Pulmonary artery endothelial cell (primary cell): ENCODE measurements around the gene PTPRD. TPM values are rescaled to one million over a fixed set of nuclear protein-coding genes. Genes with fewer than 3 reads are reported as not detected.

ENCODE experiments used
- DNase-seq: peaks from one replicate; pipeline ENCODE4 v3.0.0-alpha.2; 2011; ENCODE audit warnings: low read depth, low spot score
- total RNA-seq: library from RNA; depleted of rRNA; stranded (reverse); fragments of >200 nt; gene quantifications from 2 replicates; pipeline ENCODE4 v1.2.3, GENCODE V29; 2014

PTPRD gene
- total RNA-seq, 1 donor from 2014 or later = 1.5 TPM

DNA sequence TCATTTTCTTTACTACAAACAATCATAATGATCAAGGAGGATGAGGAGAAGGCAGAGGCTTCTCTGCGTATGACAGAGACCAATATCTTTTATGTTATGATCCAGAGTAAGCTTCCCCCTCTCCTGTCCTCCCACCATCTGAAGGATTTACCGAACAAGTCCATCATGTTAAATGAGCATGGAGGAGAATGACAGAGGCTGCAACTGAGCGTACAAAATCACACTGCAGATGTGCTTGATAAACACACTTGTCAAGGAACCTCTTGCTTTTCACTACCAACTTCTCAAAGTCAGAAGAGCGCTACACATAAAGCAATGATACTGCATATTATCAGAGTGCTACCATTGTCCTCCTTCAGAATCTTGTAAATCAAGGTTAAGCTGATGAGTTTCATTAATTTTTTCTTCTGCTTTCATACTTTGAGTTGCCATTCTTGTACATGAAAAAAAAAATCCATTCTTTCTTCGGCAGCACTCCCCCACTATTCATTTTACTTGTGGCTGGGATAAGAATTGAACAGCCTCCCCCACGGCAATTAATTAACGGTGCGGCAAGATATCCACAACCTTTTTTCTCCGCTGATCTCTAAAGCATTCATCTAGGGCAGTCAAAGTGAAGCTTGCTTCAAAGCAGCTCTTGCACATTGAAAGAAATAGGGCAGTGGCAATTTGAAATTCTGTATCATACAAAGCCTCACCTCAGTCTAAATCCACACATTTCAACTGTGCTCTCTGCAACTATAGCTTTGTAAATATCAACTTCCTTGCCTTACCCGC lies 2139.4 kb downstream of the PTPRD start:
- no peak for DNase-seq

DNA sequence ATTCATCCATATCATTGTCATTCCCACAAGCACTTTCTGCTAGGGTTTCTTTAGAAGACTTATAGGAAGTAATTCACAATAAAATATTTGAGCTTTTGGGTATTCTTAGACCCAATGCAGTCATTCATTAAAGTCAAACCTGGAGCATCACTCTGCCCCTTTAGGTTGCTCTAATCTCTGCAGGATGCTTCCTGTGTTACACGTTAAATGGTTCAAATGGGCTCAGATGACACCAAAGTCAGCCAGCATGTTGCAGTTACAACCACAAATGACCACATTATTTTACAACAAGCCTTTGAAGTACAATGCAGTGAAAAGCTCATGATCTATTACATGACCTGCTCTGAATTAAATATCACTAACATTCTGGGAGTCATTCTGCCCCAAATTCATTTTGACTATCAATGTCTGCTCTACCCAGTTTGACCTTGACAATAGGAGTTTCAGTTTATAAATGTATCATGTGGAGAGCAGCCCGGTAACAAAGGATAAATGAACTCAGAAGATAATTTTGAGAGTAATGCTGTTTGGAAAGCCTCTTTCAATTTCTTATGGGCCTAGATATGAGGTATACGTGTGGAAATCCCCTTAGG lies 2144.7 kb downstream of the PTPRD start:
- no peak for DNase-seq

GRCh38 chr9:8457816-8458215 lies 2155.0 kb downstream of the PTPRD start:
- DNase-seq = no peak

GRCh38 chr9:8457055-8457454 lies 2155.7 kb downstream of the PTPRD start:
- DNase-seq = no peak

- DNase-seq = no peak
Observed at GRCh38 chr9:8456344-8456743, 2156.5 kb downstream of the PTPRD start.

GRCh38 chr9:8450810-8451545 lies 2161.8 kb downstream of the PTPRD start:
- no peak for DNase-seq

DNA sequence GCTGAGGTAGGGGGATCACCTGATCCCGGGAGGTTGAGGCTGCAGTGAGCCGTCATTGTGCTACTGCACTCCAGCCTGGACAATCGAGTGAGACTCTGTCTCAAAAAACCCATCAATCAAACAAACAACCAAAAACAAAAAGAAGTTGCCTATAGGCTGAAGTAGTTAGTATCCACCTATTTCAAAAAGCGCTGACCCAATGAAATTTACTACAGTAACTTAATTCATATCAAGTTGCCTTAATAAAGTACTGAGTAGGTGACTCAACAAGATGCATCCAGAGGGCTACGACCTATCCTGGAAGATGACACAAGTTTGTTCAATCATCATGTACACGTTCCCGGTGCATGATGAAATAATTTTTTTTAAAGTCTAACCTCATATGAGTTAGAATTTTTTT lies 2164.6 kb downstream of the PTPRD start:
- DNase-seq = no peak

- DNase-seq = no peak
Observed at GRCh38 chr9:8447601-8448000, 2165.2 kb downstream of the PTPRD start.

DNA sequence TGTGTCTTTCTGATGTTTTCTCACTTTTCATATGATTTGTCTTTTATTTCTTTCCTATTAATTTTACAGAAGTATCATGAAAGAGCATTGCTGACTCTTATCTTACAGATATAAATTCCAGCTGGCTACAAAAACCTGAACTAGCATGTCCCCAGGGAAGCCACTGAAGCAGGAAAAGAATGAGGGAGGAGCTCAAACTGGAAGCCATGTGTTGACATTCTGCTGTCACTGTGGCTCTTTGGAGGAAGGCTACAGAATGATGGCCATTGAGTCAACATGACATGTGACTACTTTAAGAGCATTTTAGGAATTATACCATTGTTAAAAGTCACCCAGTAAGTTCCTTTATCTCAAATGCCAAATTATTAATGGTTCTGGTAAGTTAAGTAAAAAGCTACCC lies 2174.9 kb downstream of the PTPRD start:
- no peak for DNase-seq

DNA sequence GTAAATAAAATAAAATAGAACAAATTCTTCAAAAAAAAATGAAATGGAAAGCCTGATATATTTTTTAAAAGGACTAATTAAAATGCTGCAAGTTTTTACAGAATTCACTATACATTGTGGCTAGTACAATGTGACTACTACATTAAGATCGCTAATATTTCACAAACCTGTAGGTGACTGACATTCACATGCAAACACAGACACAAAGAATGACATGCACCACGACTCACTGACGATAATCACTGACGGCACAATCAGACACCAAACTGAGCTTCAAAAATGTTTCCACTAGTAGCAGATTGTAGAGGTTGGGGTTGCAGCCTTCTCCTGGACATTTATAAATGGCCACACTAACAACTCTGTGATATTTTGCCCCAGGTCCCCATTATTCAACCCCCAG lies 2175.5 kb downstream of the PTPRD start:
- DNase-seq = no peak

GRCh38 chr9:8436786-8437185 lies 2176.0 kb downstream of the PTPRD start:
- DNase-seq = no peak

DNA sequence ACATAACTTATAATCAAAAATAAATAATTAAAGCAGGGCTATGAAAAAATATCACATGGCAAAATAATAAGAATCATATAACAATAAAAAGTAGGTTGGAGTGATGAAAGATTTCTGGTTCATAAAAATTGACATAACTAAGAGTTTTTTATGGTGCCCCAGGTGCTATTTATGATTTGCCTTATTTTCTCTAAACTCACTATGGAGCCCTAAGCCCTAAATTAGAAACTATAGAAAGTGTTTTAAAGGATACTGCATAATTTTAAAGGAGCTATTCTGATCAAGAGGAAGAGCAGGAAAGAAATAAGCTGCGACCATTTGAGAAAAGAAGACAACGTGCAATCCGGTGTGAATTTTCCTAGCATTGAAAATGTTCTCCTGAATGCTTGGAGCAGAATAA lies 2178.2 kb downstream of the PTPRD start:
- DNase-seq = no peak

GRCh38 chr9:8432224-8432623 lies 2180.6 kb downstream of the PTPRD start:
- no peak for DNase-seq

DNA sequence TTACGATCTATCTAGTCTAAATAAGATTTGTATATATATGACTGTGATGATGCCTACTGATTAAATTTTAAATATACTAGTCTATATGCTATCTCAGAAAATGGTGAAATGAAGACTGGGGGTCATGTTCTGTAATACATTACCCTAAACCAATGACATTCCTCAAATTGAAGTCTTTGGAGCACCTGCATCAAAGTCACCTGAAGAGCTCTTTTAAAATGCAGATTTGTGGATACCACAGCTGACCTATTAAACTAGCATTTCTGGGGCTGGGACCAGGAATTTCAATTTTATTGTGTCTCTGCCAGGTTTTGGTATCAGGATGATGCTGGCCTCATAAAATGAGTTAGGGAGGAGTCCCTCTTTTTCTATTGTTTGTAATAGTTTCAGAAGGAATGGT lies 2181.3 kb downstream of the PTPRD start:
- DNase-seq = no peak

DNA sequence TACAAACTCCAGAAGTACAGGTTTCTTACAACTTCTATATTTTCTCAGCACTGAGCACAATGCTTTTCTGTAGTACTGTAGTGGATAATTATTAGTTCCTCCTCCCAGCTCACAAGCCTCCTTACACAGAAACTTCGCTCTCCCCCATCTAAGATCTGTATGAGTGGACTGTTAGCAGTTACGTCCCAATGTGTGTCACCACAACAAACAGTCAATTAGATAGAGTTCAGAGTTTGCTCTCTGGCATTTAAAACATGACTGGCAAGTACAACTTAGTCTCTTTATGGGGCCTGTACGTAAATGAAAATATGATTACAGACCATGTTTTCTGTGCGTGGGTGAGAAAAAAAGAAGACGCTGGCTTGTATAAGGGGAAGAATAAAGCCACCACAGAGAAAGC lies 2181.9 kb downstream of the PTPRD start:
- no peak for DNase-seq

DNA sequence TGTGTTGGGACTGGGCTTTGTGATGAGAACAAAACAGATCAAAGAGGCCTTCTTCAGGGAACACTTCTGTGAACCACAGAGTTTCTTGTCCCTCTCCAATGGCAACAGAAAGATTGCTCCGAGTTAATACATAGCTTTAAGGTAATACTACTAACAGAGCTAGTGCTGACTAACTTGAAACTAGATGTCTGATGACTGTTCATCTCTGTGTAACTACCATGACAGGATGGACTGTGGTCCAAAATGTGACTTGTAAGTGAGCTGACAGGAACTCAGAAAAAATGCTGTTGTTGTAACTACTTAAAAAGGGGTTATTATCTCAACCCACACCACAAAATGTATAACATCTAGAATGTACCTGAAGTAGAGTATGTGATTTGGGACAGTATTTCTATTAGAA lies 2183.0 kb downstream of the PTPRD start:
- DNase-seq = no peak

GRCh38 chr9:8429157-8429556 lies 2183.6 kb downstream of the PTPRD start:
- DNase-seq = no peak

GRCh38 chr9:8428389-8428788 lies 2184.4 kb downstream of the PTPRD start:
- DNase-seq = no peak

DNA sequence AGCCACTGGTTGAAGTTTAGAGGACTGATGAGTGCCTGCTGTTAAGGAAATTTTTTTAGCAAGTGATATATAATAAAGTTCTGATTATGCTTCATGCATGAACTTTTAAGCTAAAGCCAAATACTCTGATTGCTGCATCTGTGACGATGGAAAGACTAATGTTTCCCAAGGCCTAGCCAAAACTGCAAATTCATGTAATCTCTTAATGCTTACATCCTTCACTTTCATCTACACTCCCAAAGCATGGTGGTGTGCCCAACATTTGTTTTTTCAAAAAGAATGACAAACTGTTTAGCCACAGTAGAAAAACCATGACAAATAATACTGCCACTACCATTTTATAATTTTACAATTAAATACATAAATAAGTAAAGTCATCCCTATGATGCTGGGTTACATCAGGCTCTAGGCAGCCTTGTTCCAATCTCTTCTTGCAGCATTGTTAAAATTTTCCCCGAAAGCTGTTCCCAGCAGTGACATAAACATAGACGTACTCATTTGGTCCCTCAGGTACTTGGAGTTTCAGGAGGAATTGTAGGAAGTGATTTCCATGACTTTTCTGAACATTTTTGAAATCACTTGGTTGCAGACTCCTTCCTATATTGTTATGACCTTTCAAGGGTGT lies 2187.9 kb downstream of the PTPRD start:
- no peak for DNase-seq

DNA sequence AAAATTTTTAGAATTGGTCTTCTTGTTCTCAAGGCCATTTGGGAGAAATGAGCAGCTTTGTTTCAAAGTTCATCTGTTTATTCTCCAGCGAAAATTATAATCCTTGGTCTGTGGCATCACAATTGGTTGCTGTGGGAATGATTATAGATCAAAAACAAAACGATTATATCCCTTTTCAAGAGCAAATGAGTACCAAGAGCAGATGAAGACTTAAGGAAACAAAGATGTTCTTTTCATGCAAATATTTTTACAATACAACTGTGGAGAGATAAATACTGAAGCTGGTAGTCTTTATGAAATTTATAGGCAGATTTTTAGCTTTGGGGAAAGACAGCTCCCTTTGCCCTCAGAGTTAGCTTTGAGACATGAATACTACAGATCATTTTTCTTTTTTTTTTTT lies 2192.4 kb downstream of the PTPRD start:
- DNase-seq = no peak

DNA sequence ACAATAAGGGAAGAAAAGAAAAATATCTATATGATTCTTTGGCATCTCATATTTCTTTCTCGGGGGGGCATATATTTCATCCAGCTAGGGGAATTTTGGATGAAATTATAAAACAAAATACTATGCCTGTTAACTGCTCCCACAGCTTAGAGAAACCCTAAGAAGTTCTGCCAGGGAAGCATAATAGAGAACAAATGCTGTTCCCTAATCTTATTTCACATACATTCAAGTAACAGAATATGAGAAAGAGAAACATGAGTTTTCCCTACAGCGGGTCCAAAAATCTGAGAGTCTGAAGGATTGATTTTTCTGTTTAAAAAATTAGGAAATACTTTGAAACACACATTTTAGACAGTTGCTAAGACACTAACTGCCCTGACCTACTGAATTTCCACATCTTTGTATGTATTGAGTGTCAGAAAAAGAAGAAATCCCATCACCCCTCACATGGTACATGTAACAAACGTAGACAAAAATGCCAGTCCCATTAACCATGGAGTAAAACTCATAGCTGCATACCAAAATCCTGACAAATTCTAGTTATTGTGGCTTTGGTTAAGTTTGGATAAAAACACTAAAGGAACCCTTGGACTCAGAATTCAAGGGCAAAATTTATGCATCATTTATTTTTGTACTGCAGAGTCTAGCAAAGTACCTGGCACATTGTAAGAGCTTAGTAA lies 2193.1 kb downstream of the PTPRD start:
- no peak for DNase-seq

- DNase-seq = no peak
Observed at GRCh38 chr9:8417341-8417740, 2195.5 kb downstream of the PTPRD start.
